Stimulated activated naive CD8-positive, alpha-beta T cell treated with anti-CD3 and anti-CD28 coated beads, Interleukin-15, Interleukin-2, amounts not matched to agents 100 ng/mL and 50 ng/mL, for 24 hours (primary cell): Measurements from ENCODE around the gene KDM2A.
"Not testable (repeated sequence)": the region's sequence is repeated elsewhere in the genome, so short reads cannot be mapped to it uniquely, and the experiment has no call there.

ENCODE experiments used
- H3K27ac Mint-ChIP-seq: one replicate; pipeline ENCODE4 v1.8.0; 2021; ENCODE audit warnings: mild to moderate bottlenecking, mixed read lengths
- H3K27me3 Mint-ChIP-seq: one replicate; pipeline ENCODE4 v1.8.0; 2021; ENCODE audit warnings: mixed read lengths
- H3K36me3 Mint-ChIP-seq: one replicate; pipeline ENCODE4 v1.8.0; 2021; ENCODE audit warnings: low read depth, mixed read lengths
- H3K4me1 Mint-ChIP-seq: one replicate; pipeline ENCODE4 v1.8.0; 2021; ENCODE audit warnings: low read depth, mixed read lengths
- H3K4me3 Mint-ChIP-seq: one replicate; pipeline ENCODE4 v1.8.0; 2021; ENCODE audit warnings: mild to moderate bottlenecking, mixed read lengths
- H3K9me3 Mint-ChIP-seq: one replicate; pipeline ENCODE4 v1.8.0; 2021; ENCODE audit warnings: mixed read lengths

KDM2A gene

GRCh38 chr11:67250059-67251043 lies 131.3 kb downstream of the KDM2A start:
- peak overlapping the region; percentile 26 for H3K27ac Mint-ChIP-seq
- no peaks in the 10 kb centered on the region for H3K27me3 Mint-ChIP-seq
- no peaks in the 10 kb centered on the region for H3K9me3 Mint-ChIP-seq
- peaks cover 93% of the 10 kb centered on the region for H3K36me3 Mint-ChIP-seq
- no peak overlapping the region for H3K4me3 Mint-ChIP-seq
- peaks cover 37% of the 10 kb centered on the region for H3K4me1 Mint-ChIP-seq

- Mint-ChIP-seq H3K9me3 (no peaks in the 10 kb centered on the region), H3K36me3 (peaks cover 93% of the 10 kb centered on the region), H3K27ac (peak overlapping the region; percentile 16), H3K27me3 (no peaks in the 10 kb centered on the region), H3K4me1 (peaks cover 37% of the 10 kb centered on the region), H3K4me3 (no peak overlapping the region)
Observed at GRCh38 chr11:67251841-67252240, 132.8 kb downstream of the KDM2A start.

GRCh38 chr11:67252831-67253239 lies 133.8 kb downstream of the KDM2A start:
- Mint-ChIP-seq H3K27me3 (no peaks in the 10 kb centered on the region), H3K4me3 (no peak overlapping the region), H3K4me1 (peaks cover 37% of the 10 kb centered on the region), H3K27ac (peak overlapping the region; percentile 45), H3K9me3 (no peaks in the 10 kb centered on the region), H3K36me3 (peaks cover 96% of the 10 kb centered on the region)

- no peak overlapping the region for H3K4me3 Mint-ChIP-seq
- H3K4me1 Mint-ChIP-seq, result peaks cover 42% of the 10 kb centered on the region
- H3K36me3 Mint-ChIP-seq, result peaks cover 88% of the 10 kb centered on the region
- H3K27ac Mint-ChIP-seq, result peak overlapping the region; percentile 47
- H3K9me3 Mint-ChIP-seq, result no peaks in the 10 kb centered on the region
- H3K27me3 Mint-ChIP-seq, result no peaks in the 10 kb centered on the region
Observed at GRCh38 chr11:67253872-67254624, 135.0 kb downstream of the KDM2A start.

GRCh38 chr11:67254798-67255197 lies 135.7 kb downstream of the KDM2A start:
- Mint-ChIP-seq H3K4me3 (no peak overlapping the region), H3K36me3 (peaks cover 80% of the 10 kb centered on the region), H3K27me3 (no peaks in the 10 kb centered on the region), H3K4me1 (peaks cover 38% of the 10 kb centered on the region), H3K9me3 (no peaks in the 10 kb centered on the region), H3K27ac (peak overlapping the region; percentile 14)

GRCh38 chr11:67255353-67255752 lies 136.3 kb downstream of the KDM2A start:
- Mint-ChIP-seq H3K36me3 (peaks cover 75% of the 10 kb centered on the region), H3K27ac (no peak overlapping the region), H3K27me3 (no peaks in the 10 kb centered on the region), H3K9me3 (no peaks in the 10 kb centered on the region), H3K4me1 (peaks cover 37% of the 10 kb centered on the region), H3K4me3 (no peak overlapping the region)

- H3K36me3 Mint-ChIP-seq, result peaks cover 69% of the 10 kb centered on the region
- no peak overlapping the region for H3K4me3 Mint-ChIP-seq
- no peaks in the 10 kb centered on the region for H3K9me3 Mint-ChIP-seq
- H3K27me3 Mint-ChIP-seq, result no peaks in the 10 kb centered on the region
- H3K27ac Mint-ChIP-seq, result no peak overlapping the region
- H3K4me1 Mint-ChIP-seq, result peaks cover 34% of the 10 kb centered on the region
Observed at GRCh38 chr11:67255864-67256263, 136.8 kb downstream of the KDM2A start.

- peaks cover 31% of the 10 kb centered on the region for H3K4me1 Mint-ChIP-seq
- H3K4me3 Mint-ChIP-seq, result no peak overlapping the region
- H3K9me3 Mint-ChIP-seq, result no peaks in the 10 kb centered on the region
- H3K27ac Mint-ChIP-seq, result peak overlapping the region; percentile 19
- no peaks in the 10 kb centered on the region for H3K27me3 Mint-ChIP-seq
- peaks cover 62% of the 10 kb centered on the region for H3K36me3 Mint-ChIP-seq
Observed at GRCh38 chr11:67256477-67257135, 137.5 kb downstream of the KDM2A start.

- Mint-ChIP-seq H3K4me1 (peaks cover 47% of the 10 kb centered on the region), H3K27me3 (no peaks in the 10 kb centered on the region), H3K4me3 (no peak overlapping the region), H3K36me3 (peaks cover 24% of the 10 kb centered on the region), H3K9me3 (no peaks in the 10 kb centered on the region), H3K27ac (peak overlapping the region; percentile 36)
Observed at GRCh38 chr11:67260406-67260805, 141.3 kb downstream of the KDM2A start.

GRCh38 chr11:67260885-67261639 lies 142.0 kb downstream of the KDM2A start:
- H3K9me3 Mint-ChIP-seq, H3K27me3 Mint-ChIP-seq, H3K27ac Mint-ChIP-seq: not testable (repeated sequence)
- Mint-ChIP-seq H3K4me1 (peaks cover 53% of the 10 kb centered on the region), H3K4me3 (peak overlapping the region; percentile 39), H3K36me3 (peaks cover 18% of the 10 kb centered on the region)

- Mint-ChIP-seq H3K4me1 (peaks cover 54% of the 10 kb centered on the region), H3K9me3 (no peaks in the 10 kb centered on the region), H3K27me3 (no peaks in the 10 kb centered on the region), H3K36me3 (peaks cover 12% of the 10 kb centered on the region), H3K4me3 (peak overlapping the region; percentile 1), H3K27ac (no peak overlapping the region)
Observed at GRCh38 chr11:67261640-67261945, 142.5 kb downstream of the KDM2A start.

- Mint-ChIP-seq H3K36me3 (peaks cover 9% of the 10 kb centered on the region), H3K27ac (peak overlapping the region; percentile 82), H3K4me1 (peaks cover 54% of the 10 kb centered on the region), H3K4me3 (peak overlapping the region; percentile 62), H3K9me3 (no peaks in the 10 kb centered on the region), H3K27me3 (no peaks in the 10 kb centered on the region)
Observed at GRCh38 chr11:67261946-67262681, 143.1 kb downstream of the KDM2A start.

- Mint-ChIP-seq H3K27ac (peak overlapping the region; percentile 82), H3K27me3 (no peaks in the 10 kb centered on the region), H3K36me3 (peaks cover 14% of the 10 kb centered on the region), H3K4me3 (peak overlapping the region; percentile 62), H3K9me3 (no peaks in the 10 kb centered on the region), H3K4me1 (peaks cover 57% of the 10 kb centered on the region)
Observed at GRCh38 chr11:67262731-67263675, 143.9 kb downstream of the KDM2A start.
